Measurements from ENCODE around the gene NIPAL3. TPM values are rescaled to one million over a fixed set of nuclear protein-coding genes. Genes with fewer than 3 reads are reported as not detected.

Gene NIPAL3
- total RNA-seq, 1 experiment from 2014 or later, result 6.5 TPM

GRCh38 chr1:24493785-24494184 lies 78.2 kb downstream of the NIPAL3 start:
- no peaks in the 10 kb centered on the region for H3K36me3 ChIP-seq (ENCODE audit: insufficient read depth, low read length, poor library complexity, severe bottlenecking)
- BruUV-seq (replicated peaks), result no TSS peak
- TF ChIP-seq EZH2 (IDR thresholded peaks at IDR 0.05; ENCODE audit: borderline replicate concordance, low read depth, low read length, poor library complexity, severe bottlenecking) (no peak), CTCF (conservative IDR thresholded peaks at IDR 0.05; ENCODE audit: low read depth, low read length) (no peak)
- no peak overlapping the region for H3K4me3 ChIP-seq (ENCODE audit: low read depth, low read length, poor library complexity, severe bottlenecking)
- no peak for DNase-seq (ENCODE audit: low spot score)
- CTCF ChIA-PET, result no interaction called here
- no peaks in the 10 kb centered on the region for H3K27me3 ChIP-seq (replicated peaks; ENCODE audit: insufficient read depth, low read depth, low read length, poor library complexity)
- no peak overlapping the region for H3K27ac ChIP-seq (ENCODE audit: low read depth, low read length, poor library complexity, severe bottlenecking)
- intact Hi-C loops (cut with micrococcal nuclease; ENCODE audit: unreplicated experiment), result no loop called here
- H3K4me1 ChIP-seq (ENCODE audit: insufficient read depth, low read length, poor library complexity, severe bottlenecking), result no peaks in the 10 kb centered on the region
- POLR2A ChIA-PET (ENCODE audit: low non-redundant PET), result no interaction called here
- no peaks in the 10 kb centered on the region for H3K9me3 ChIP-seq (ENCODE audit: low read depth, low read length, poor library complexity, severe bottlenecking)

GRCh38 chr1:24498589-24498988 lies 83.0 kb downstream of the NIPAL3 start:
- no TSS peak for BruUV-seq (replicated peaks)
- Histone ChIP-seq H3K36me3 (ENCODE audit: insufficient read depth, low read length, poor library complexity, severe bottlenecking) (no peaks in the 10 kb centered on the region), H3K4me1 (ENCODE audit: insufficient read depth, low read length, poor library complexity, severe bottlenecking) (no peaks in the 10 kb centered on the region), H3K9me3 (ENCODE audit: low read depth, low read length, poor library complexity, severe bottlenecking) (no peaks in the 10 kb centered on the region), H3K27ac (ENCODE audit: low read depth, low read length, poor library complexity, severe bottlenecking) (no peak overlapping the region), H3K27me3 (replicated peaks; ENCODE audit: insufficient read depth, low read depth, low read length, poor library complexity) (no peaks in the 10 kb centered on the region), H3K4me3 (ENCODE audit: low read depth, low read length, poor library complexity, severe bottlenecking) (no peak overlapping the region)
- TF ChIP-seq CTCF (conservative IDR thresholded peaks at IDR 0.05; ENCODE audit: low read depth, low read length) (no peak), EZH2 (IDR thresholded peaks at IDR 0.05; ENCODE audit: borderline replicate concordance, low read depth, low read length, poor library complexity, severe bottlenecking) (no peak)
- ChIA-PET POLR2A (ENCODE audit: low non-redundant PET) (no interaction called here), CTCF (no interaction called here)
- intact Hi-C loops (cut with micrococcal nuclease; ENCODE audit: unreplicated experiment), result no loop called here
- no peak for DNase-seq (ENCODE audit: low spot score)

- DNase-seq (ENCODE audit: low spot score), result no peak
- H3K4me3 ChIP-seq (ENCODE audit: low read depth, low read length, poor library complexity, severe bottlenecking), result no peak overlapping the region
- no TSS peak for BruUV-seq (replicated peaks)
- no peaks in the 10 kb centered on the region for H3K4me1 ChIP-seq (ENCODE audit: insufficient read depth, low read length, poor library complexity, severe bottlenecking)
- ChIA-PET POLR2A (ENCODE audit: low non-redundant PET) (no interaction called here), CTCF (interaction anchor here (0.6 kb wide), 1 partner anchor 9 kb away, joined by 3 read pairs; no protein-coding TSS in a partner anchor)
- no peaks in the 10 kb centered on the region for H3K9me3 ChIP-seq (ENCODE audit: low read depth, low read length, poor library complexity, severe bottlenecking)
- H3K36me3 ChIP-seq (ENCODE audit: insufficient read depth, low read length, poor library complexity, severe bottlenecking), result no peaks in the 10 kb centered on the region
- H3K27ac ChIP-seq (ENCODE audit: low read depth, low read length, poor library complexity, severe bottlenecking), result no peak overlapping the region
- no peak for TF ChIP-seq EZH2 (IDR thresholded peaks at IDR 0.05; ENCODE audit: borderline replicate concordance, low read depth, low read length, poor library complexity, severe bottlenecking)
- no peak for TF ChIP-seq CTCF (conservative IDR thresholded peaks at IDR 0.05; ENCODE audit: low read depth, low read length)
- intact Hi-C loops (cut with micrococcal nuclease; ENCODE audit: unreplicated experiment), result no loop called here
- no peaks in the 10 kb centered on the region for H3K27me3 ChIP-seq (replicated peaks; ENCODE audit: insufficient read depth, low read depth, low read length, poor library complexity)
Measured at GRCh38 chr1:24500448-24501048, 84.9 kb downstream of the NIPAL3 start.
